ENCODE measurements around the gene USHBP1. TPM values are rescaled to one million over a fixed set of nuclear protein-coding genes. Genes with fewer than 3 reads are reported as not detected.

The USHBP1 gene
- total and polyA plus RNA-seq, 10 of the 15 experiments (the other 5 are each of a cell fraction or from before 2014, with no cell fraction given) = 0.05 to 0.96 (median 0.22) TPM; not detected in 2

DNA sequence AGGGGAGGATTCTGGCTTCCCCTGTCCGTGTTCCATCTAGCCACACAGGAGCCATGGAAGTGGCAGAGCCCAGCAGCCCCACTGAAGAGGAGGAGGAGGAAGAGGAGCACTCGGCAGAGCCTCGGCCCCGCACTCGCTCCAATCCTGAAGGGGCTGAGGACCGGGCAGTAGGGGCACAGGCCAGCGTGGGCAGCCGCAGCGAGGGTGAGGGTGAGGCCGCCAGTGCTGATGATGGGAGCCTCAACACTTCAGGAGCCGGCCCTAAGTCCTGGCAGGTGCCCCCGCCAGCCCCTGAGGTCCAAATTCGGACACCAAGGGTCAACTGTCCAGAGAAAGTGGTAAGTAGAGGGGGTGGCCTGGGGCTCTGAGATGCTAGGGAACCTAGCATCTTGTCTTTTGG, 4.2 kb upstream of the USHBP1 start:
- in situ Hi-C loops (cut with MboI) (no loop called here), intact Hi-C loops (cut with micrococcal nuclease; ENCODE audit: unreplicated experiment) (loop anchor here (10.0 kb wide), 1 partner anchor 494 kb away; no protein-coding TSS in a partner anchor)
- Histone ChIP-seq H3K4me3 (0 out of 2 replicates have a peak overlapping the region, but pooled peaks have one; percentile 16), H3K79me2 (ENCODE audit: control insufficient read depth, insufficient read depth, low read length) (peaks cover 13% of the 10 kb centered on the region), H3K27me3 (replicated peaks in 1 of 2; ENCODE audit: control insufficient read depth in 2 of 2, insufficient read depth in 2 of 2, low read length in 1 of 2) (no peaks in the 10 kb centered on the region), H3K27ac (ENCODE audit: control insufficient read depth, insufficient read depth) (no peak overlapping the region), H2AFZ (ENCODE audit: control insufficient read depth, low read depth, low read length) (no peak overlapping the region), H3K36me3 (ENCODE audit: control insufficient read depth in 2 of 2, insufficient read depth in 2 of 2, low read length in 1 of 2) (peaks cover 4 to 7% of the 10 kb centered on the region in 2 experiments; a peak in 3 of 4 replicates), H4K20me1 (ENCODE audit: control insufficient read depth, insufficient read depth) (no peaks in the 10 kb centered on the region), H3K9ac (ENCODE audit: control insufficient read depth, insufficient read depth, low read length) (no peak overlapping the region), H3K9me3 (replicated peaks; ENCODE audit: control insufficient read depth, insufficient read depth, low read length) (no peaks in the 10 kb centered on the region), H3K4me2 (ENCODE audit: control insufficient read depth, insufficient read depth) (peak overlapping the region; percentile 73; the same call in 1 of the 2 replicates), H3K4me1 (ENCODE audit: control insufficient read depth, insufficient read depth, low read length) (peaks cover 11% of the 10 kb centered on the region)
- FAIRE-seq (no peak), ATAC-seq (no peak), DNase-seq (ENCODE audit: low read depth, low spot score) (no peak)
- RAD21 ChIA-PET (ENCODE audit: unreplicated experiment) = no interaction called here
- WGBS (ENCODE audit: insufficient coverage, insufficient replicate concordance, low lambda C conversion rate, missing lambda C conversion rate) = 89% methylated on average over 13 of the region's 13 CpGs
- CTCF ChIA-PET = interaction anchor here (1.1 kb wide), 1 partner anchor 13 kb away, joined by 4 read pairs; no protein-coding TSS in a partner anchor
- TF ChIP-seq, protein P1, sequence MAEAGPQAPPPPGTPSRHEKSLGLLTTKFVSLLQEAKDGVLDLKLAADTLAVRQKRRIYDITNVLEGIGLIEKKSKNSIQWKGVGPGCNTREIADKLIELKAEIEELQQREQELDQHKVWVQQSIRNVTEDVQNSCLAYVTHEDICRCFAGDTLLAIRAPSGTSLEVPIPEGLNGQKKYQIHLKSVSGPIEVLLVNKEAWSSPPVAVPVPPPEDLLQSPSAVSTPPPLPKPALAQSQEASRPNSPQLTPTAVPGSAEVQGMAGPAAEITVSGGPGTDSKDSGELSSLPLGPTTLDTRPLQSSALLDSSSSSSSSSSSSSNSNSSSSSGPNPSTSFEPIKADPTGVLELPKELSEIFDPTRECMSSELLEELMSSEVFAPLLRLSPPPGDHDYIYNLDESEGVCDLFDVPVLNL (IDR thresholded peaks at IDR 0.05; ENCODE audit: low read depth, low read length) = no peak
- no peak for TF ChIP-seq SIN3A (IDR thresholded peaks at IDR 0.05; ENCODE audit: low read depth, low read length)
- TF ChIP-seq, protein P2, sequence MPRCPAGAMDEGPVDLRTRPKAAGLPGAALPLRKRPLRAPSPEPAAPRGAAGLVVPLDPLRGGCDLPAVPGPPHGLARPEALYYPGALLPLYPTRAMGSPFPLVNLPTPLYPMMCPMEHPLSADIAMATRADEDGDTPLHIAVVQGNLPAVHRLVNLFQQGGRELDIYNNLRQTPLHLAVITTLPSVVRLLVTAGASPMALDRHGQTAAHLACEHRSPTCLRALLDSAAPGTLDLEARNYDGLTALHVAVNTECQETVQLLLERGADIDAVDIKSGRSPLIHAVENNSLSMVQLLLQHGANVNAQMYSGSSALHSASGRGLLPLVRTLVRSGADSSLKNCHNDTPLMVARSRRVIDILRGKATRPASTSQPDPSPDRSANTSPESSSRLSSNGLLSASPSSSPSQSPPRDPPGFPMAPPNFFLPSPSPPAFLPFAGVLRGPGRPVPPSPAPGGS (IDR thresholded peaks at IDR 0.05; ENCODE audit: borderline replicate concordance, insufficient read depth, low read depth, low read length, poor library complexity, severe bottlenecking) = no peak
- no peak for TF ChIP-seq LARP7 (IDR thresholded peaks at IDR 0.05)
- SMC1A ChIA-PET (ENCODE audit: uncharacterized antibody, unreplicated experiment) = no interaction called here
- BruUV-seq (replicated peaks) = no TSS peak
- POLR2A ChIA-PET = interaction anchor here (0.7 kb wide), 3 partner anchors 52 to 1598 kb away, joined by 3 to 5 read pairs (median 5); no protein-coding TSS in a partner anchor

All from GM12878 (cell line).